Stimulated activated CD8-positive, alpha-beta memory T cell treated with anti-CD3 and anti-CD28 coated beads, Interleukin-4, amount 100 ng/mL, for 4 hours (primary cell): ENCODE data around the gene KIZ.

ENCODE experiments used
- DNase-seq, 2 donors: peaks; one replicate each; pipeline ENCODE4 v3.0.0-alpha.2; 2020; ENCODE audit warnings: low read depth in 2 of 2, low spot score in 1 of 2

Gene KIZ

DNA sequence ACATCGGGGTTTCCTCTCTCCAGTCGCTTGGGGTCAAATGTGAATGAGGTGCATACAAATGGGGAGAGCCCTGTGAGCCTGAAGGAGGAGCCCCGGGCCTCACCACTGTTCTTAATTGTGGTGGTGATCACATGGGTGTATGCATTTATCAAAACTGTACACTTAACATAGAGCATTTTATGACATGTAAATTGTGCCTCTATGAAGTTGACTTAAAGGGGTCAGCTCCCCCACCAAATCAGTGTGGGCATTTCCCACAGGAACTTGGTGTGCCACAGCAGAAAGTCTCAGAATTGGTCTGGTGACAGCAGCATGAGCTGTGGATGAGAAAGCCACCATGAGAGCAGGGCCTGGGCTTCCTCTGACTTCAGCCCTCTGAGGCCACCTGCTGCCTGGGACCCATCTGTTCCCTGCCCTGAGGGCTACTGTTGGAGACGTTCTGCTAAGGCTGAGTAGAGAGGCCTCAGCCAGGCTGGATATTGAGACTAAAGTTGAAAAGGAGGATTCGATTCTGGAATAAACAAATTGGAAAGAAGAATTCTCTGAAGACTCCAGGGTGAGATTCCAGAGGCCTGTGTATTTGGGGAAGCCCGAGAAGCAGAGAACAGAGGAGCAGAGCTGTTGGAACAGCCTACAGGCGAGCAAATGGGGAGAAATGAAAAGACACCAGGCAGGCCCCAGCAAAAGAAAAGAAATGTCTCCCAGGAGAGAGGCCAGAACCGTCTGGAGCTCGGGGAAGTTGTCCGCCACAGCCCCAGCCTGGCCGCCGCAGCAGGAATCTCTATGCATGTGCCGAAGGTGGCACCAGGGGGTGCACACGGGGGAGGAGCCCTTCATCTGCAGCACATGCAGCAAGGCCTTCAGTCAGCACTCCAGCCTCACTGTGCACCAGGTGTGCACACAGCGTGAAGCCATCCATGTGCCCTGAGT, 139.6 kb downstream of the KIZ start:
- DNase-seq = no peak

DNA sequence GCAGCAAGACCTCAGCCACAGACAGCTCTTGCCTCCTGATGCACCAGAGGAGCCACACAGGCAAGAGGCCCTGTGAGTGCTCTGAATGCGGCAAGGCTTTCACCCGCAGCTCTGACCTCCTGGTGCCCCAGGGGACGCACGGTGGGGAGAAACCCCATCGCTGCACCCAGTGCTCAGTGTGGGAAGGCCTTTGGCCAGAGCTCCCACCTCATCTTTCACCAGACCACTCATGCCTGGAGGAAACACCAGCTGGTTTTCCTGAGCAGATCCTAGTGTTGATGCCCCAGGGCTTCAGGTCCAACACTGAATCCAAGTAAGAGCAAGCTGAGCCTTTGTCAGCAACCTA, 140.3 kb downstream of the KIZ start:
- DNase-seq = no peak

DNA sequence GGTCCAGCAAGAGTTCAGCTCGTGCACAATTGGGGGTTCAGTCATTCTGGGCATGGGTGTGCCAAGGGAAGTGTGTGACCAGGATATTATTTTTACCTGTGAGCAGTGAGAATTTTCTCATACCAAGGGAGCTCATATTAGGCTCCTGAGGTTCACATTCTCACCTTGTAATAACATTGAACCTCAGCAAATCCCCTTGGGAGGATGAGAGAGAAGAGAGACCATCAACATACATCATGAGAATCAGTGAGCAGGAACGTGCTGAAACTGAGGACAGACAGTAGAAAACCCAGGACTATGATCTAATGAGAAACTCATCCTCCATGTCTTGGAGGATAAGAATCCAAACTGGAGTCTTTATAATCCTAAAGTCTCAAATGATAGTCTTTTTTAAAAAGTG, 143.9 kb downstream of the KIZ start:
- no peak for DNase-seq

DNA sequence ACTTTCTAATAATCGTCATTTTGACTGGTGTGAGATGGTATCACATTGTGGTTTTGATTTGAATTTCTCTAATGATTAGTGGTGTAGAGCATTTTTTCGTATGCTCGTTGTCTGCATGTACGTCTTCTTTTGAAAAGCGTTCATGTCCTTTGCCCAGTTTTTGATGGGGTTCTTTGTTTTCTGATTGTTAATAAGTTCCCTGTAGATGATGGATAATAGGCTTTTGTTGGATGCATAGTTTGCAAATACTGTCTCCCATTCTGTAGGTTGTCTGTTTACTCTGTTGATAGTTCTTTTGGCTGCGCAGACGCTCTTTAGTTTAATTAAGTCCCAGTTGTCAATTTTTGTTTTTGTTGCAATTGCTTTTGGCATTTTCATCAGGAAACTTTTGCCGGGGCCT, 144.9 kb downstream of the KIZ start:
- DNase-seq = no peak

DNA sequence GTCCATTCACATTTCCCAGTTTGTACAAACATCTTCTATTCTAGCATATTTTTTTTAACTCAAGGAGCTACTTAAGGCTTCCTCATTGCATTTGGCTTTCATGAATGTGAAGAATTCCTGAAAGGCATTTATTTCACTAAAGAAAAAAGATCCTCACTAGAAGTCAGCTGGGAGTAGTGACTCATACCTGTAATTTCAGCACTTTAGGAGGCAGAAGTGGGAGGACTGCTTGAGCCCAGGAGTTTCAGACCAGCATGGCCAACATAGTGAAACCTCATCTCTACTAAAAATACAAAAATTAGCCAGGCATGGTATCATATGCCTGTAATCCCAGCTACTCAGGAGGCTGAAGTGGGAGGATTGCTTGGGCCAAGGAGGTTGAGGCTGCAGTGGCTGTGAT, 146.4 kb downstream of the KIZ start:
- no peak for DNase-seq

DNA sequence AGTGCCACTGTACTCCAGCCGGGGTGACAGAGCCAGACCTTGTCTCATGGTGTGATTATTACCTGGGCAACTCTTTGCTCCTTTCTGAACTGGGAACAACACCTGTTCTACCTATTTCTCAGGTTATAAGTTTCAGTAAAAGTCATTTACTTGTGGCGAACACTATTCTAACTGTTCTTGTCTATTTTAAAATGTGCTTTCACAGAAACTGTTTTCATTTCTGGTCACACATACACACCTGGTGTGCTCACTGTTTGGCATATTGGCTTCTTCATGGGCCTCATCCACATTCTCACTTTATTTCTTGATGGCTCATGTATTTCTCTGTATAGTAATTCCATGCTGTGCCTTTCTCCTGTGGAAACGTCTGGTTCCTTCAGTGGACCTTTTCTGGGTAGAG, 146.8 kb downstream of the KIZ start:
- DNase-seq = no peak

DNA sequence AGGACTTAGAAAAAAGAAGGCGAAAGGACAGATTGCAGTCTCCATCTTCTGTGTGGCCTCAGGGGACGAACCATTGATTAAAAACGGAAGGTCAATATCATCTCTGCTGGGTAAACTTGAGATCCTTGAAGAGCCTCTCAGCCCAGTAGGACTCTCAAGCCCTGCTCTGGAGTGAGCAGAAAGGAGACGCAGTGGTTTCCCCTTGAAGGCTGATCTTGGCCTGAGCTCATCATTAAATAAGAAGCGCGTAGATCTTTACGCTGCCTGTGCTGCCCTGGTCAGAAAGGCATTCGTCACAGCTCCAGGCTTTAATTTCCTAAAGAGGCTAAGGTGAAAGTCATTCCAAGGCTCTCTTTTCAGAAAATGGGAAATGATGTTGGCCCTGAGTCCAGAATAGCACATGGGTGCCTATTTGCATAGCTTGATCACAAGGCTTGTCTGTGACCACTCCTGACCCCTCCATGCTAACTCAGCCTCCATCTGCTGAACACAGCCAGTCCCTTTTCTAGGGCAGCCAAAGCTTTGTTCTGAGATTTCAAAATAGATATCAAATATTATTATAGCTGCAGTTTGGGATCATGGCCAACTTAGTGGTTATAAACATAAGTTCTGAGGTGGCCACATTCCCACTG, 148.0 kb downstream of the KIZ start:
- DNase-seq = no peak

DNA sequence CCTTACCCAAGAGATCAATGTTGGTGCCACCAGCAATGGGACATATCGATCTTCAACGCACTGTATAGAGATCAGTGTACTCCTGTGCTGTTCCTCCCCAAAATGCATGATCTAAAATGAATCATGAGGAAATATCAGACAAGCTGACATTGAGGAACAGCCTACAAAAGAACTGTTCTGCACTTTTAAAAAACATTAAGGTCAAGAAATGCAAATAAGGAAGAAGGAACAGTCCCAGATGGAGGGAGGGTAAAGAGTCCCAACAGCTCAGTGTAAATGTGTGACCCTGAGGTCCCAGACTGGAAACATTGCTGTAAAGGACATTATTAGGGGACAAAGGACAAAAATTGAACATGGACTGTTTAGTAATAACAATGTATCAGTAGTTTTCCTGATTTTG, 152.9 kb downstream of the KIZ start:
- no peak for DNase-seq

DNA sequence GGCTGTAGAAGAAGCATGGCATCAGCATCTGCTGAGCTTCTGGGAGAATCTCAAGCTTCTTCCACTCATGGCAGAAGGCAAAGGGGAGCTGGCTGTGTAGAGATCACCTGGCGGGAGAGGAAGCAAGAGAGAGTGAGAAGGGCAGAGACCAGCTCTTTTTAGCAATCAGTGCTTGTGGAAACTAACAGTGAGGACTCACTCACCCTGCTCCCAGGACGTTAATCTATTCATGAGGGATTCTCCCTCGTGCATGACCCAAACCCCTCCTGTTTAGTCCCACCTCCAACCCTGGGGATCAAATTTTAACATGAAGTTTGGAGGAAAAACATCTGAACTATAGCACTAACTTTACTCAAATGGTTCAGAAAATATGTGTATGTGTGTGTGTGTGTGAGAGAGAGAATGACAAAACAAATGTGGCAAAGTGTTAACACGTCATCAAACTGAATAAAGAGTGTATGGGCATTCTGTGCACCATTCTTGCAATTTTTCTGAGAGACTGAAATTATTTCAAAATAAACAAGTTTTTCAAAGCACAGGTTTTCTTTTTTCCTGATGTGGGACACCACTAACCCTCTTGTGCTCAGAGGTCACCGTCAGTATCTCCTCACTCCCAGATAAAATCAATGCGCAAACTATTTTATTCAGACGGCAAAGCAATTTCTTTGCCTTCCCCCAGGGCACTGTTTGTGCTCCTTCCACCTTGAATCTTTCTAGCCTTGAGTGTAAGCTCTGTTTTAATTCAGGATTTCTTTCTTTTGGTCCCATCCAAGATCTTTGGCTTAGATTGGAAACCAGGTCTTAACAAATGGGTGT, 154.0 kb downstream of the KIZ start:
- DNase-seq = no peak

DNA sequence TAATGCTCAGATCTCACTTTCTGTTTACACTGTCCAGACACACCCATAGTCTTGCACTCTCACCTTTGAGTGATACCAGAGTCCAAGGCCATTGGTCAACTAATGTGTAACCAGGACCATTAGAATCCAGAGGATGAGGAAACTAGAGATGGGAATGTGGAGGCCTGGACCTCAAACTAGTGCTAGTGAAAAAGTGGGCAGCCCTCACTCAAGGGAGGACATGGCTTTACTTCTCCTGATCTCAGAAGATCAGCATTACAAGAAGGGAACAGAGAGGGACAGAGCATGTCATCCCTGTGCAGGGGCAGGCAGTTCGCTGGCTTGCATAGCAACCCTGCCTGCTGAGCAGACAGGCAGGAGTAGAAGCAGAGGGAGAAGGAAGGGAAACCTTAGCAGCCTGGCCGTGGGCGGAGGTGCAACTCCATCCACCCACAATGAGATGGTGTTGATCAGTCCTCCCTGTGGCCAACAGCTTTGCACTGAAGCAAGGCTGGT, 154.7 kb downstream of the KIZ start:
- no peak for DNase-seq

DNA sequence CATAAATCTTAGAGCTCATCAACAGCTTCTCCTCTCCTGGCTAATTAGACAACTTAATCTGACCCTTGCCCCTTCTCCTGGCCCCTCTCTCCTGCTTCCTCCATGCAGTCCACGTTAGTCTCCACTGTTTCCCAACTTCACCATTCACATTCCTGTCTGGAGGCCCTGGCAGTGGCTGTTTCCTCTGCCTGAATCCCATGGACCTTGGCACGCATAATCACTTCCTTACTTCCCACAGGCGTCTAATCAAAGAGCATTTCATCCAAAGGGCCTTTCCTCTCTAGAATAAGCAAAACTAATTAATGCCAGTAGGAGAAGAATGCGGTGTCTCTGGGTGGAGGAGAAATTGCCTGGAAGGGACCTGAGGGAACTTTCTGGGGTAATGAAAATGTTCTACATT, 160.9 kb downstream of the KIZ start:
- no peak for DNase-seq

DNA sequence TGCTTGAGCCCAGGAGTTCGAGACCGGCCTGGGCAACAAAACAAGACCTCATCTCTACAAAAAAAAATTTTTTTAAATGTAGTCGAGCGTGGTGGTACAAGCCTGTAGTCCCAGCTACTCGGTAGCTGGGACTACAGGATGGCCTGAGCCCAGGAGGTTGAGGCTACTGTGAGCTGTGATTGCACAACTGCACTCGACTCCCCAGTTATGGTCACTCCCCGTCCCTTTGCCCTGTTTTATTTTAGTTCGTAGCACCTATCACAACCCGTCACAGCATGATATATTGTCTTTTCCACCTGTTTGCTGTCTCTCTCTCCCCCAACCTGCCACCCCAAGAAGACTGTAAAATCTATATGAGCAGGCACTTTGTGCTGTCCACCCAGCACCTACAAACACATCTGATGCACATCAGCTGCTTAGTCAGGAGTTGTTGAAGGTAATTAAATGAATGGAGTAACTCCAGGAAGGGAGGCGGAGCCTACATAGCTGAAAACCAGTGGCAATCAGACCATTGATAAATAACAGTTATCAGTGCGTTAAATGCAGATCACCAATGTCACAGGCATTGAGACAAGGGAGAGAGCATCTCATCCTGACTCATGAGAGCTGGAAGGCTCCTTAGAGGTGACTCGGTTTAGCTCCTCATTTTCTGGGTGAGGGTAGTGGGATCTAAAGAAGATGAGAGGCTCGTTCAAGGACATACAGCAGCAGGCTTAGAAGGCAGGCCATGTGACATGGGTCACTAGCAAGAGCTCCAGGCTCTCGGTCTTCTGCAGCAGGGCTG, 162.9 kb downstream of the KIZ start:
- DNase-seq = no peak

DNA sequence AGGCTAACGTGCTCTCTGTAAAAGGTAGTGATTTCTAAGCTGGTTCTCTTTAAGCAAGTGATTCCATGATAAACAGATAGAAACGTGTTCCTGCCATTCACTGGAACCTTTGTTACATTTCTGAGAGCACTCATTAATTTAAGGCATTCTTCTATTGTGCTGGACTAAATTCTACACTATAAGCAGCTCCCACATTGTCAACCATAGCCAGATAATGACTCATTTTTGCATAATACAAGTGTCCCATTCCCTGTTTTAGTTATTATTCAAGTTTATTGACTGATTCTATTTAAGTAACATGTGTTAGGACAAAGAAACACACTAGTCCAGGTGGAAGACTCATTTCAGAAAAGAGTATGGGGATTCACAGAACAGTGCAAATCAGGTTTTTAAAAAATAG, 163.8 kb downstream of the KIZ start:
- no peak for DNase-seq

DNA sequence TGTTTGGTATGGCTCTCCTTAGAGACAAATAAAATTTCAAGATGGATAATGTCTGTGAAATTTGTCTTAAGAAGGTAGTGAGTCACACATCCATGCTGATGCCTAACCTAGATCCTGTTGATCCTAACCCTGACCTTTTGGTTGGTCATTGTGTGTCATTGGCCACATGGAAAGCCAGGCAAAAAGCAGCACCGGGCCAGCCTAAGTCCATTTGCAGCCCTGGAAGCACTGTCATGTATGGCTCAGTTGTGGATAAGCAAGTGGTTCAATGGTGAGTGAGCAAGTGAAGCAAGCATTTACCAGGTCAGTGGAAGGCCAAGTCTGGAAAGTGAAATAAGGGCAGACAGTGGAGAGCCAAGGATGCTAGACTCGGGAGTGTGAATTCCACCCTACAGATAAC, 165.1 kb downstream of the KIZ start:
- DNase-seq = no peak

DNA sequence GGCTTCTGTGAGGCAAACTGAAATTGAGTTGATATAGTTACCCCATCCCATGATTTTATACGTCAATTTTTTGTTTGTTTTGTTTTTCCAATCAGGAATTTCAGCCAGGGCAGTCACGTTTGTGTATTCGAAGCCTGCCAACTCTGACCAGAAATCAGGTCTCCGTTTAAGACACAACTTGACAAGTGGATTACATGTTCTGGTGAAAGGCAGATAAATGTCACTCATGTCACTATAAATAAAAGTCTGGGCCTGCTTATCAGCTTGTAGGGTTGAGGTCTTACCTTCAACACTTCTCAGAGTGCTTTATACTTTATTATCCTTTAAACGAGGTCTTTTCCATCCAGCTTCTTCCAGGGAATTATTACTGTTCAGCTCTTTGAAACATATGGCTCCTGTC, 168.9 kb downstream of the KIZ start:
- DNase-seq = no peak
